Urinary bladder (tissue), 4 donors: ENCODE results near the gene ATP11A. TPM values are rescaled to one million over a fixed set of nuclear protein-coding genes. Genes with fewer than 3 reads are reported as not detected.

Experiments
- DNase-seq: peaks from one replicate; pipeline ENCODE4 v3.0.0-alpha.2; 2015; ENCODE audit errors: extremely low spot score
- H3K27ac ChIP-seq: one replicate; pipeline ENCODE4 v1.5.1; 2013; ENCODE audit warnings: low read depth, mild to moderate bottlenecking, moderate library complexity
- H3K36me3 ChIP-seq: one replicate; pipeline ENCODE4 v1.6.1; 2013; ENCODE audit warnings: mild to moderate bottlenecking, moderate library complexity; ENCODE audit not compliant: insufficient read depth
- H3K4me1 ChIP-seq: one replicate; pipeline ENCODE4 v1.6.1; 2013; ENCODE audit warnings: mild to moderate bottlenecking, moderate library complexity; ENCODE audit not compliant: insufficient read depth
- H3K4me3 ChIP-seq: one replicate; pipeline ENCODE4 v1.5.1; 2013; ENCODE audit warnings: low read depth, low read length
- WGBS: extraction: QIAGEN DNeasy Blood & Tissue Kit; methylation state at CpG from one replicate; pipeline ENCODE4 v1.1.7; 2013; 5-methylcytosine and 5-hydroxymethylcytosine counted together
- polyA plus RNA-seq: library from polyadenylated mRNA; stranded (reverse); fragments of 200-250 nt; gene quantifications from one replicate; pipeline ENCODE4 v1.2.3, GENCODE V29; 2013
- total RNA-seq: library from RNA; depleted of rRNA; stranded (reverse); fragments of >200 nt; gene quantifications from one replicate; pipeline ENCODE4 v1.2.3, GENCODE V29; 2014
- donor health status: healthy with polysubstance abuse.
- donor health status: healthy.

The ATP11A gene
- total and polyA plus RNA-seq, 2 donors: 11.4 to 26.2 TPM

GRCh38 chr13:112692104-112692503, 2.3 kb downstream of the ATP11A start:
- 79% methylated on average over 11 of the region's 11 CpGs for WGBS
- no peaks in the 10 kb centered on the region for H3K4me1 ChIP-seq
- no peak overlapping the region for H3K4me3 ChIP-seq
- DNase-seq: no peak
- H3K36me3 ChIP-seq: no peaks in the 10 kb centered on the region
- H3K27ac ChIP-seq: no peak overlapping the region

GRCh38 chr13:112692586-112692985, 2.7 kb downstream of the ATP11A start:
- WGBS: 96% methylated on average over 5 of the region's 5 CpGs
- DNase-seq: no peak
- H3K4me1 ChIP-seq: no peaks in the 10 kb centered on the region
- H3K4me3 ChIP-seq: no peak overlapping the region
- H3K27ac ChIP-seq: no peak overlapping the region
- H3K36me3 ChIP-seq: no peaks in the 10 kb centered on the region

GRCh38 chr13:112693831-112694497, 4.1 kb downstream of the ATP11A start:
- Histone ChIP-seq H3K4me1 (no peaks in the 10 kb centered on the region), H3K4me3 (no peak overlapping the region), H3K27ac (no peak overlapping the region), H3K36me3 (no peaks in the 10 kb centered on the region)
- 80% methylated on average over 13 of the region's 13 CpGs for WGBS
- DNase-seq: no peak

- Histone ChIP-seq H3K4me1 (no peaks in the 10 kb centered on the region), H3K36me3 (no peaks in the 10 kb centered on the region), H3K27ac (no peak overlapping the region), H3K4me3 (no peak overlapping the region)
- DNase-seq: no peak
- 87% methylated on average over 4 of the region's 4 CpGs for WGBS
Observed at GRCh38 chr13:112695121-112695520, 5.3 kb downstream of the ATP11A start.

GRCh38 chr13:112696001-112696868, 6.4 kb downstream of the ATP11A start:
- no peaks in the 10 kb centered on the region for H3K4me1 ChIP-seq
- H3K27ac ChIP-seq: no peak overlapping the region
- no peak for DNase-seq
- H3K36me3 ChIP-seq: no peaks in the 10 kb centered on the region
- no peak overlapping the region for H3K4me3 ChIP-seq
- 96% methylated on average over 53 of the region's 53 CpGs for WGBS

- H3K36me3 ChIP-seq: no peaks in the 10 kb centered on the region
- WGBS: 98% methylated on average over 34 of the region's 34 CpGs
- no peaks in the 10 kb centered on the region for H3K4me1 ChIP-seq
- DNase-seq: no peak
- no peak overlapping the region for H3K4me3 ChIP-seq
- H3K27ac ChIP-seq: no peak overlapping the region
Observed at GRCh38 chr13:112696869-112697465, 7.1 kb downstream of the ATP11A start.

GRCh38 chr13:112697756-112698655, 8.2 kb downstream of the ATP11A start:
- no peak for DNase-seq
- WGBS: 77% methylated on average over 19 of the region's 19 CpGs
- Histone ChIP-seq H3K4me1 (no peaks in the 10 kb centered on the region), H3K36me3 (no peaks in the 10 kb centered on the region), H3K27ac (no peak overlapping the region), H3K4me3 (no peak overlapping the region)

- H3K4me1 ChIP-seq: no peaks in the 10 kb centered on the region
- no peak overlapping the region for H3K27ac ChIP-seq
- no peak for DNase-seq
- 83% methylated on average over 13 of the region's 13 CpGs for WGBS
- no peaks in the 10 kb centered on the region for H3K36me3 ChIP-seq
- H3K4me3 ChIP-seq: no peak overlapping the region
Observed at GRCh38 chr13:112699322-112699918, 9.6 kb downstream of the ATP11A start.

- WGBS: 92% methylated on average over 32 of the region's 32 CpGs
- H3K36me3 ChIP-seq: no peaks in the 10 kb centered on the region
- no peak overlapping the region for H3K4me3 ChIP-seq
Observed at GRCh38 chr13:112700291-112701060, 10.6 kb downstream of the ATP11A start.

GRCh38 chr13:112702341-112702985, 12.6 kb downstream of the ATP11A start:
- DNase-seq: no peak
- 82% methylated on average over 32 of the region's 32 CpGs for WGBS
- Histone ChIP-seq H3K36me3 (no peaks in the 10 kb centered on the region), H3K27ac (peak overlapping the region; percentile 18), H3K4me1 (no peaks in the 10 kb centered on the region), H3K4me3 (no peak overlapping the region)

More at GRCh38 chr13:112700291-112701060, 10.6 kb downstream of the ATP11A start:
- no peak for DNase-seq
- H3K4me1 ChIP-seq: no peaks in the 10 kb centered on the region
- H3K27ac ChIP-seq: no peak overlapping the region

- H3K27ac ChIP-seq: no peak overlapping the region
- H3K36me3 ChIP-seq: no peaks in the 10 kb centered on the region
- no peak for DNase-seq
- no peaks in the 10 kb centered on the region for H3K4me1 ChIP-seq
- H3K4me3 ChIP-seq: no peak overlapping the region
- 78% methylated on average over 6 of the region's 6 CpGs for WGBS
Observed at GRCh38 chr13:112702986-112703379, 13.1 kb downstream of the ATP11A start.
